Measurements from ENCODE around the gene ORAI2.
"Not testable (repeated sequence)": the region's sequence is repeated elsewhere in the genome, so short reads cannot be mapped to it uniquely, and the experiment has no call there.

Gene ORAI2

GRCh38 chr7:102478314-102479208, 45.2 kb downstream of the ORAI2 start, which contains the start of gene POLR2J:
TSS of gene POLR2J (minus strand) at chr7:102478922. CDS start at chr7:102478860, 62 bp downstream.
- Mint-ChIP-seq H3K4me3 (peak within 1 kb of the TSS; percentile 83), H3K27ac (peak within 1 kb of the TSS; percentile 70)
- not testable (repeated sequence) for H3K27me3 Mint-ChIP-seq (ENCODE audit: low read depth); H3K36me3 Mint-ChIP-seq (ENCODE audit: low read depth); H3K4me1 Mint-ChIP-seq (ENCODE audit: low read depth); H3K9me3 Mint-ChIP-seq

GRCh38 chr7:102479209-102479584, 45.8 kb downstream of the ORAI2 start:
- H3K27me3 Mint-ChIP-seq (ENCODE audit: low read depth); H3K4me3 Mint-ChIP-seq; H3K9me3 Mint-ChIP-seq; H3K27ac Mint-ChIP-seq; H3K4me1 Mint-ChIP-seq (ENCODE audit: low read depth); H3K36me3 Mint-ChIP-seq (ENCODE audit: low read depth): not testable (repeated sequence)

- not testable (repeated sequence) for H3K27ac Mint-ChIP-seq; H3K27me3 Mint-ChIP-seq (ENCODE audit: low read depth); H3K4me1 Mint-ChIP-seq (ENCODE audit: low read depth); H3K36me3 Mint-ChIP-seq (ENCODE audit: low read depth); H3K9me3 Mint-ChIP-seq; H3K4me3 Mint-ChIP-seq
These were observed 46.7 kb downstream of the ORAI2 start for GRCh38 chr7:102479982-102480637.

GRCh38 chr7:102481962-102482361, 48.6 kb downstream of the ORAI2 start:
- not testable (repeated sequence) for H3K4me3 Mint-ChIP-seq; H3K36me3 Mint-ChIP-seq (ENCODE audit: low read depth); H3K9me3 Mint-ChIP-seq; H3K4me1 Mint-ChIP-seq (ENCODE audit: low read depth); H3K27ac Mint-ChIP-seq; H3K27me3 Mint-ChIP-seq (ENCODE audit: low read depth)

- not testable (repeated sequence) for H3K36me3 Mint-ChIP-seq (ENCODE audit: low read depth); H3K27ac Mint-ChIP-seq; H3K27me3 Mint-ChIP-seq (ENCODE audit: low read depth); H3K4me1 Mint-ChIP-seq (ENCODE audit: low read depth); H3K4me3 Mint-ChIP-seq; H3K9me3 Mint-ChIP-seq
These were observed 50.9 kb downstream of the ORAI2 start for GRCh38 chr7:102484317-102484716.

GRCh38 chr7:102490529-102491075, 57.2 kb downstream of the ORAI2 start:
- not testable (repeated sequence) for H3K27ac Mint-ChIP-seq; H3K36me3 Mint-ChIP-seq (ENCODE audit: low read depth); H3K4me3 Mint-ChIP-seq

GRCh38 chr7:102493220-102493935, 60.0 kb downstream of the ORAI2 start:
- not testable (repeated sequence) for H3K4me3 Mint-ChIP-seq; H3K9me3 Mint-ChIP-seq; H3K27me3 Mint-ChIP-seq (ENCODE audit: low read depth); H3K27ac Mint-ChIP-seq; H3K36me3 Mint-ChIP-seq (ENCODE audit: low read depth); H3K4me1 Mint-ChIP-seq (ENCODE audit: low read depth)

More at GRCh38 chr7:102490529-102491075, 57.2 kb downstream of the ORAI2 start:
- not testable (repeated sequence) for H3K27me3 Mint-ChIP-seq (ENCODE audit: low read depth); H3K4me1 Mint-ChIP-seq (ENCODE audit: low read depth); H3K9me3 Mint-ChIP-seq

GRCh38 chr7:102494026-102494425, 60.7 kb downstream of the ORAI2 start:
- H3K9me3 Mint-ChIP-seq; H3K27ac Mint-ChIP-seq; H3K27me3 Mint-ChIP-seq (ENCODE audit: low read depth); H3K4me3 Mint-ChIP-seq; H3K36me3 Mint-ChIP-seq (ENCODE audit: low read depth); H3K4me1 Mint-ChIP-seq (ENCODE audit: low read depth): not testable (repeated sequence)

- H3K27ac Mint-ChIP-seq, result not testable (repeated sequence)
These were observed 61.2 kb downstream of the ORAI2 start for GRCh38 chr7:102494473-102495149.

GRCh38 chr7:102496861-102497260, 63.5 kb downstream of the ORAI2 start:
- not testable (repeated sequence) for H3K27me3 Mint-ChIP-seq (ENCODE audit: low read depth); H3K4me1 Mint-ChIP-seq (ENCODE audit: low read depth); H3K9me3 Mint-ChIP-seq; H3K36me3 Mint-ChIP-seq (ENCODE audit: low read depth); H3K4me3 Mint-ChIP-seq; H3K27ac Mint-ChIP-seq

More at GRCh38 chr7:102494473-102495149, 61.2 kb downstream of the ORAI2 start:
- H3K4me3 Mint-ChIP-seq; H3K27me3 Mint-ChIP-seq (ENCODE audit: low read depth); H3K36me3 Mint-ChIP-seq (ENCODE audit: low read depth); H3K9me3 Mint-ChIP-seq; H3K4me1 Mint-ChIP-seq (ENCODE audit: low read depth): not testable (repeated sequence)

GRCh38 chr7:102497308-102497707, 63.9 kb downstream of the ORAI2 start:
- not testable (repeated sequence) for H3K27me3 Mint-ChIP-seq (ENCODE audit: low read depth); H3K9me3 Mint-ChIP-seq

GRCh38 chr7:102498321-102498720, 64.9 kb downstream of the ORAI2 start:
- H3K9me3 Mint-ChIP-seq; H3K4me3 Mint-ChIP-seq; H3K27ac Mint-ChIP-seq; H3K27me3 Mint-ChIP-seq (ENCODE audit: low read depth); H3K36me3 Mint-ChIP-seq (ENCODE audit: low read depth); H3K4me1 Mint-ChIP-seq (ENCODE audit: low read depth): not testable (repeated sequence)

More at GRCh38 chr7:102497308-102497707, 63.9 kb downstream of the ORAI2 start:
- not testable (repeated sequence) for H3K4me3 Mint-ChIP-seq; H3K36me3 Mint-ChIP-seq (ENCODE audit: low read depth); H3K27ac Mint-ChIP-seq; H3K4me1 Mint-ChIP-seq (ENCODE audit: low read depth)

GRCh38 chr7:102503141-102503540, 69.8 kb downstream of the ORAI2 start:
- H3K27me3 Mint-ChIP-seq (ENCODE audit: low read depth); H3K36me3 Mint-ChIP-seq (ENCODE audit: low read depth); H3K4me1 Mint-ChIP-seq (ENCODE audit: low read depth); H3K9me3 Mint-ChIP-seq; H3K27ac Mint-ChIP-seq; H3K4me3 Mint-ChIP-seq: not testable (repeated sequence)

Data from T-helper 1 cell treated with Interleukin-12 subunit alpha and Interleukin-12 subunit beta and Interleukin-4 antibody, amounts not matched to agents 30 μg/mL and 1 μg/mL, for 36 hours (primary cell).